Liver (tissue), 3 donors: Measurements from ENCODE around the gene PARD3.

Experiments used
- ATF3 ChIP-seq: IDR thresholded peaks from 2 replicates; pipeline ENCODE4 v1.6.1; 2016; ENCODE audit warnings: antibody characterized with exemption
- CTCF ChIP-seq: fragments of 150-350 bp; IDR thresholded peaks from 2 replicates; pipeline ENCODE4 v1.5.1; 2017; ENCODE audit warnings: improper control_type of control experiment, low read depth, low read length; ENCODE audit not compliant: missing input control
- EGR1 ChIP-seq, 2 donors: IDR thresholded peaks; 2 replicates each; pipeline ENCODE4 v1.6.1; 2016 to 2018; ENCODE audit warnings: antibody characterized with exemption in 2 of 2, low read depth in 2 of 2
- HNF4A ChIP-seq, 2 donors: conservative IDR thresholded peaks; 2 replicates each; pipeline ENCODE4 v1.6.1; 2016; ENCODE audit warnings: antibody characterized with exemption in 2 of 2, mild to moderate bottlenecking in 2 of 2
- HNF4G ChIP-seq: IDR thresholded peaks from 2 replicates; pipeline ENCODE4 v1.6.1; 2016; ENCODE audit warnings: antibody characterized with exemption
- JUND ChIP-seq, 2 donors: IDR thresholded peaks; 2 replicates each; pipeline ENCODE4 v1.6.1; 2016; ENCODE audit warnings: antibody characterized with exemption in 2 of 2
- MAX ChIP-seq: IDR thresholded peaks from 2 replicates; pipeline ENCODE4 v1.6.1; 2016; ENCODE audit warnings: antibody characterized with exemption
- NR2F2 ChIP-seq: IDR thresholded peaks from 2 replicates; pipeline ENCODE4 v1.6.1; 2016; ENCODE audit warnings: antibody characterized with exemption
- RAD21 ChIP-seq, 2 donors: IDR thresholded peaks; 2 replicates each; pipeline ENCODE4 v1.6.1; 2016; ENCODE audit warnings: antibody characterized with exemption in 2 of 2, mild to moderate bottlenecking in 2 of 2
- REST ChIP-seq: IDR thresholded peaks from 2 replicates; pipeline ENCODE4 v1.6.1; 2016; ENCODE audit warnings: antibody characterized with exemption, mild to moderate bottlenecking
- YY1 ChIP-seq: IDR thresholded peaks from 2 replicates; pipeline ENCODE4 v1.6.1; 2016; ENCODE audit warnings: antibody characterized with exemption, mild to moderate bottlenecking
- ZBTB33 ChIP-seq: IDR thresholded peaks from 2 replicates; pipeline ENCODE4 v1.6.1; 2016; ENCODE audit warnings: antibody characterized with exemption
- donor health status: healthy.
- donor health status: healthy.

- no peak for TF ChIP-seq CTCF
- no peak for TF ChIP-seq EGR1 (IDR thresholded peaks at IDR 0.05; ENCODE audit: low read depth in 2 of 2)
- TF ChIP-seq ZBTB33 = no peak
- no peak for TF ChIP-seq REST
- TF ChIP-seq NR2F2 = no peak
- TF ChIP-seq MAX = no peak
- TF ChIP-seq RAD21 (IDR thresholded peaks at IDR 0.05) = no peak
- TF ChIP-seq HNF4G = no peak
- TF ChIP-seq YY1 = no peak
- no peak for TF ChIP-seq JUND (IDR thresholded peaks at IDR 0.05)
- no peak for TF ChIP-seq HNF4A (conservative IDR thresholded peaks at IDR 0.05)
- TF ChIP-seq ATF3 = no peak
Observed at GRCh38 chr10:34589275-34589674, 225.8 kb downstream of the PARD3 start.
